ENCODE measurements around the gene LAIR2.
A peak's percentile ranks its signal among the peaks of the same experiment; 100 is the strongest.
"Not testable (repeated sequence)": the region's sequence is repeated elsewhere in the genome, so short reads cannot be mapped to it uniquely, and the experiment has no call there.

LAIR2 gene

GRCh38 chr19:54464630-54465425 lies 37.8 kb upstream of the LAIR2 start:
- Histone ChIP-seq H3K9ac (ENCODE audit: low read length) (peak overlapping the region; percentile 47), H4K20me1 (ENCODE audit: low read depth, low read length) (no peaks in the 10 kb centered on the region; the same call in 1 of the 2 replicates), H3K27ac (ENCODE audit: low read depth, low read length) (peak overlapping the region; percentile 81), H3K27me3 (ENCODE audit: low read length) (no peaks in the 10 kb centered on the region), H3K9me3 (ENCODE audit: insufficient read depth, low read length) (no peaks in the 10 kb centered on the region), H3K4me2 (ENCODE audit: low read depth, low read length, poor library complexity, severe bottlenecking) (peak overlapping the region; percentile 77), H2AFZ (ENCODE audit: low read depth, low read length, severe bottlenecking) (peak overlapping the region; percentile 90), H3K36me3 (ENCODE audit: low read length) (no peaks in the 10 kb centered on the region), H3K9me2 (replicated peaks; ENCODE audit: insufficient read depth, low read length) (no peaks in the 10 kb centered on the region), H3K4me3 (ENCODE audit: insufficient read depth, low read length, poor library complexity, severe bottlenecking) (peak overlapping the region; percentile 66), H3F3A (ENCODE audit: insufficient read depth) (peaks cover 24% of the 10 kb centered on the region; the same call in 1 of the 2 replicates), H3K79me2 (ENCODE audit: insufficient read depth, low read length) (no peaks in the 10 kb centered on the region)
- TF ChIP-seq, protein P1, sequence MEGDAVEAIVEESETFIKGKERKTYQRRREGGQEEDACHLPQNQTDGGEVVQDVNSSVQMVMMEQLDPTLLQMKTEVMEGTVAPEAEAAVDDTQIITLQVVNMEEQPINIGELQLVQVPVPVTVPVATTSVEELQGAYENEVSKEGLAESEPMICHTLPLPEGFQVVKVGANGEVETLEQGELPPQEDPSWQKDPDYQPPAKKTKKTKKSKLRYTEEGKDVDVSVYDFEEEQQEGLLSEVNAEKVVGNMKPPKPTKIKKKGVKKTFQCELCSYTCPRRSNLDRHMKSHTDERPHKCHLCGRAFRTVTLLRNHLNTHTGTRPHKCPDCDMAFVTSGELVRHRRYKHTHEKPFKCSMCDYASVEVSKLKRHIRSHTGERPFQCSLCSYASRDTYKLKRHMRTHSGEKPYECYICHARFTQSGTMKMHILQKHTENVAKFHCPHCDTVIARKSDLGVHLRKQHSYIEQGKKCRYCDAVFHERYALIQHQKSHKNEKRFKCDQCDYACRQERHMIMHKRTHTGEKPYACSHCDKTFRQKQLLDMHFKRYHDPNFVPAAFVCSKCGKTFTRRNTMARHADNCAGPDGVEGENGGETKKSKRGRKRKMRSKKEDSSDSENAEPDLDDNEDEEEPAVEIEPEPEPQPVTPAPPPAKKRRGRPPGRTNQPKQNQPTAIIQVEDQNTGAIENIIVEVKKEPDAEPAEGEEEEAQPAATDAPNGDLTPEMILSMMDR (IDR thresholded peaks at IDR 0.05; ENCODE audit: insufficient read depth, low read length, poor library complexity, severe bottlenecking): no peak
- no peak for TF ChIP-seq EZH2phosphoT487 (conservative IDR thresholded peaks at IDR 0.05; ENCODE audit: low read length)

DNA sequence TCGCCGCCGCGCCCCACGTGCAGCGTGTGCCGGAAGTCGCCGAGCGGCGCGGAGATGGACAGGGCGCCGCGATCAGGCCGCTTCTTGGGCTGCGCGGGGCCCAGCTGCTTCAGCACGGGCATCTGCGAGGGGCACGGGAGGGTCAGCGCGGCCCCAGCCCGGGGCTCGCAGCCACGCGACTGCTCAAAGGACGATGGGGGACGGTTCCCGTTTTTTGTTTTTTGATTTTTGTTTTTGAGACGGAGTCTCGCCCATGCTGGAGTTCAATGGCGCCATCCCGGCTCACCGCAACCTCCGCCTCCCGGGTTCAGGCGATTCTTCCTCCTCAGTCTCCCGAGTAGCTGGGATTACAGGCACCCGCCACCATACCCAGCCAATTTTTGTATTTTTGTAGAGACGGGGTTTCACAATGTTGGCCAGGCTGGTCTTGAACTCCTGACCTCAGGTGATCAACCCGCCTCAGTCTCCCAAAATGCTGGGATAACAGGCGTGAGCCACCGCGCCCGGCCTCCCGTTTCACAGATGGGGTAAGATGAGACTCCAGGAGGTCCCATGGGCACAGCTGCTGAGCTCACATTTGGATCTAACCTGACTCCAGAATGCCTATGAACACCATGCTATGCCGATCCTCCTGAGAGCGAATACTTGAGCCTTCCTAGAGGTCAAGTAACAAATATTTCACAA lies 37.1 kb upstream of the LAIR2 start:
- Histone ChIP-seq H4K20me1 (ENCODE audit: low read depth, low read length) (no peaks in the 10 kb centered on the region), H3F3A (ENCODE audit: insufficient read depth) (peaks cover 24% of the 10 kb centered on the region; the same call in 1 of the 2 replicates), H3K9me2 (replicated peaks; ENCODE audit: insufficient read depth, low read length) (no peaks in the 10 kb centered on the region), H3K4me3 (ENCODE audit: insufficient read depth, low read length, poor library complexity, severe bottlenecking) (no peak overlapping the region), H3K9ac (ENCODE audit: low read length) (no peak overlapping the region), H3K9me3 (ENCODE audit: insufficient read depth, low read length) (no peaks in the 10 kb centered on the region), H3K79me2 (ENCODE audit: insufficient read depth, low read length) (no peaks in the 10 kb centered on the region), H3K4me2 (ENCODE audit: low read depth, low read length, poor library complexity, severe bottlenecking) (no peak overlapping the region), H3K27me3 (ENCODE audit: low read length) (no peaks in the 10 kb centered on the region), H3K27ac (ENCODE audit: low read depth, low read length) (no peak overlapping the region), H2AFZ (ENCODE audit: low read depth, low read length, severe bottlenecking) (no peak overlapping the region), H3K36me3 (ENCODE audit: low read length) (no peaks in the 10 kb centered on the region)
- TF ChIP-seq, protein P1 (IDR thresholded peaks at IDR 0.05; ENCODE audit: insufficient read depth, low read length, poor library complexity, severe bottlenecking): no peak
- TF ChIP-seq EZH2phosphoT487 (conservative IDR thresholded peaks at IDR 0.05; ENCODE audit: low read length): no peak

DNA sequence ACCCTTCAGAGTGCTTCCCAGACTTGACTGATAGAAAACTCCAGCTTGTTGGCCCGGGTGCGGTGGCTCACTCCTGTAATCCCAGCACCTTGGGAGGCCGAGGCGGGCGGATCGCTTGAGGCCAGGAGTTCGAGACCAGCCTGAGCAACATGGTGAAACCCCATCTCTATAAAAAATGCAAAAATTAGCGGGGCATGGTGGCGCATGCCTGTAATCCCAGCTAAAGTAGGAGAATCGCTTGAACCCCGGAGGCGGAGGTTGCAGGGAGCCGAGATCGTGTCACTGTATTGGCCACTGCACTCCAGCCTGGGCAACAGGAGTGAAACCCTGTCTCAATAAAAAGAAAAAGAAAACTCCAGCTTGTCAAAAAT lies 36.5 kb upstream of the LAIR2 start:
- H3K4me2 ChIP-seq (ENCODE audit: low read depth, low read length, poor library complexity, severe bottlenecking); H3K36me3 ChIP-seq (ENCODE audit: low read length); H4K20me1 ChIP-seq (ENCODE audit: low read depth, low read length); H3K9ac ChIP-seq (ENCODE audit: low read length); H3K27me3 ChIP-seq (ENCODE audit: low read length); H3K9me3 ChIP-seq (ENCODE audit: insufficient read depth, low read length); H3K9me2 ChIP-seq (replicated peaks; ENCODE audit: insufficient read depth, low read length); H3K79me2 ChIP-seq (ENCODE audit: insufficient read depth, low read length); H2AFZ ChIP-seq (ENCODE audit: low read depth, low read length, severe bottlenecking); H3K27ac ChIP-seq (ENCODE audit: low read depth, low read length); H3K4me3 ChIP-seq (ENCODE audit: insufficient read depth, low read length, poor library complexity, severe bottlenecking): not testable (repeated sequence)
- peaks cover 23% of the 10 kb centered on the region; the same call in 1 of the 2 replicates for H3F3A ChIP-seq (ENCODE audit: insufficient read depth)

GRCh38 chr19:54469496-54469934 lies 33.1 kb upstream of the LAIR2 start:
- TF ChIP-seq, protein P1 (IDR thresholded peaks at IDR 0.05; ENCODE audit: insufficient read depth, low read length, poor library complexity, severe bottlenecking): no peak
- TF ChIP-seq EZH2phosphoT487 (conservative IDR thresholded peaks at IDR 0.05; ENCODE audit: low read length): no peak
- no peak overlapping the region for H2AFZ ChIP-seq (ENCODE audit: low read depth, low read length, severe bottlenecking)
- no peak overlapping the region for H3K27ac ChIP-seq (ENCODE audit: low read depth, low read length)
- H3K27me3 ChIP-seq (ENCODE audit: low read length): no peaks in the 10 kb centered on the region
- H3K4me3 ChIP-seq (ENCODE audit: insufficient read depth, low read length, poor library complexity, severe bottlenecking): no peak overlapping the region
- H3K79me2 ChIP-seq (ENCODE audit: insufficient read depth, low read length): no peaks in the 10 kb centered on the region
- no peak overlapping the region for H3K4me2 ChIP-seq (ENCODE audit: low read depth, low read length, poor library complexity, severe bottlenecking)
- H3K9ac ChIP-seq (ENCODE audit: low read length): no peak overlapping the region
- no peaks in the 10 kb centered on the region for H3K36me3 ChIP-seq (ENCODE audit: low read length)
- H3K9me2 ChIP-seq (replicated peaks; ENCODE audit: insufficient read depth, low read length): no peaks in the 10 kb centered on the region
- H3F3A ChIP-seq (ENCODE audit: insufficient read depth): peaks cover 3% of the 10 kb centered on the region; the same call in 1 of the 2 replicates
- H4K20me1 ChIP-seq (ENCODE audit: low read depth, low read length): no peaks in the 10 kb centered on the region
- no peaks in the 10 kb centered on the region for H3K9me3 ChIP-seq (ENCODE audit: insufficient read depth, low read length)
